ENCODE data around the gene DPM1.

Gene DPM1

DNA sequence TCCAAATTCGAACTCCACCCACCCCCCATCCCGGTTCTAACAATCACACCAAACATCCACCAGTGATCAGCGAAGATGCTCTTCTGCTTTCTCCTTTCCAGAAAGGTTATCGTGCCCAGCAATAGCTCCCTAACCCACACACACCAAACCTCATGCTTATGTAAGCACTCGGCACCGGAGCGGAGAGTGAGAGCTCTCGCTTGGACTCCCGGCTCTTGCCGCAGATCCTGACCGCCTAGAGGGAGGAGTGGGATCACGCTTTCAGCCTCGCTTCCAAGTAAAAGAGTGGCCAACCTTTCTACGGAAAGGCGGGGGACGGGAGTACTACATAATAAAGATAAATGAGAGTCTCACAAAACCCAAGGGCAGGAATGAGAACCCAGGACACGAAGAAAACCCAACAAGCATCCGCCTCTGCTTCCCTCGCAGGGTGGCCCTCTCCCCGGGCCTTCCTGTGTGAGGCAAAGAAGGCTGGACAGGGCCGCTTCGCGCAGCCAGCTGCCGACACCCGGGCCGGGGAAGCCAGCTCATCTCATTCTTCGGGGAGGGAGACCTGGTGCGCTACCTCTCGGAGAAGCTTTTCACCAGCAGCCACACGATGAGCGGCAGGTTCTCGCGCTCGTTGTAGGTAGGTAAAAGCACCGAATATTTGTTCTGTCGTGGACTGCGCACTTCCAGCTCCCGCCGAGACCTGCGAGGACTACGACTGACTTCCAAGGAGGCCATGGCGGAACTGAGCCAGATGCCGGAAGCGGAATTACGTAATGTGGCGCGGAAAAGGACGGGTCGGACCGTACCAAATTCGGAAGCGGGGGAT lies at the start of gene DPM1:
TSS of gene DPM1 (minus strand) at position 735 of the 817 bp plus-strand sequence. CDS start at position 726, 9 bp downstream.
- DNase-seq, result no peak

DNA sequence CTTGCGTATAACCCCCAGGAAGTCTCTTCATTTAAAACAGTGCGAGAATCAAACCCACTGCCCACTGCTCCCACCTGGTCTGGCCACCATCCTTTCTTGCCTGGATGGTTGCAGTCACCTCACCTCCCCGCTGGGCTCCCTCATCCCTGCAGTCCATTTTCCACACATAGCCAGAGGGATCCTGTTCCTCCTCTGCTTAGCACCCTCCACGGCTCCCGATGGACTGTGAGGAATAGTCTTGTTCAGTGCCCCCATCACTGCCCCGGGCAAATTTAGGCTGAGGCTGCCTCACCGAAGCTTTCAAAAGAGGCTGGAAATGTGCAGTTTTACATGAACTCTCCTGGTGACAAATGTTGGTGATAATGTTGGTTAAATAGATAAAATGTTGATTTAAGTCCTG lies 46.9 kb upstream of the DPM1 start:
- DNase-seq, result no peak

DNA sequence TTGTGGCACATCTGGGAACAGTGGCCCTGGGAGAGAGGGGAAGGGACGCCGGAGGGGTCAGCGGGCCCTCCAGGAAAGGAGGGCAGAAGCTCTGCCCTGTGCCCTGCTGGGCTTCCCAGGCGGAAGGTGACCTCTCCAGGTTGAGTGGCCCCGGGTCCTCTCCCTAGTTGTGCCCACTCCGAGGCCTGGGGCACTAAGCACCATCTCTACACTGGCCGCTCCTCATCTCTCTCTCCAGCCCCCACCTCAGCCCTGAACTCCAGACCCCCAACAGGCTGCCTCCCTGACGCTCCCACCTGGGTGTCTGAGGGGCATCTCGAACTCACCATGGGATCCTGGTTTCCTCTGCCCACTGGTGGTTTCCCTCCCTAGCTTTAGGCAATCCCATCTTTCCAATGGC lies 46.4 kb upstream of the DPM1 start:
- no peak for DNase-seq

DNA sequence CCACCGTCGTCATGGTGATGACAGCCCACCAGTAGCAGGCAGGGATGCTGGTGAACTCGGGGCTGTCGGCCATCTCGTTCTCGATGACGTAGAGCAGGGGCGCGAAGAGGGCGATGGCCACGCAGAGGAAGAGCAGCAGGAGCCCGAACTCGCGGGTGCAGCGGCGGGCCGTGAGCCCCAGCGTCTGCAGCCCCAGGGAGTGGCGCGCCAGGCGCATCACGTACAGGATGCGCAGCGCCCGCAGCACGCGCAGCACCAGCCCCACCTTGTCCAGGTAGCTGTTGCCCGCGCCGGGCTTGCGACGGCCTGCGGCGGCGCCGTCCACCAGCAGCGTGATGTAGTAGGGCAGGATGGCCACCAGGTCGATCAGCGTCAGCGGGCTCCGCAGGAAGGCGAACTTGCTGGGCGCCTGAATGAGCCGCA lies 46.0 kb upstream of the DPM1 start:
- no peak for DNase-seq

DNA sequence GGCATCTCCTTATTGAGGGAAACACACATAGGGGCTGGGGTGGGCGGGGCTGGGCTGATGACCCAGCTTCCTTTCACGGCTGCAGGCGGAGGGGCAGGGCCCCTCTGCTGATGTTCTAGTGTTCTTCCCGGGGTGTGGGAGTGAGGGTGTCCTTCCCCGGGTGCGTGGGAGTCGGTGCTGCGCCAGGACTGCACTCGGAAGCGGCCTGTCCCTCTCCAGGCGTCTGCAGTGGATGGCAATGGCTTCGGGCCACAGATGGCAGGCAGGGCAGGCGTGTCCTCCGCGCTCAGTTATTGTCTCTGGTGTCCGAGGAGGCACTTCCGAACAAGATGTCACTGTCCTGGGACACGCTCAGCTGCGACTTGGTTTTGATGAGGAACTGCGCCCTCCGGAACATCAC lies 45.4 kb upstream of the DPM1 start:
- DNase-seq, result no peak

DNA sequence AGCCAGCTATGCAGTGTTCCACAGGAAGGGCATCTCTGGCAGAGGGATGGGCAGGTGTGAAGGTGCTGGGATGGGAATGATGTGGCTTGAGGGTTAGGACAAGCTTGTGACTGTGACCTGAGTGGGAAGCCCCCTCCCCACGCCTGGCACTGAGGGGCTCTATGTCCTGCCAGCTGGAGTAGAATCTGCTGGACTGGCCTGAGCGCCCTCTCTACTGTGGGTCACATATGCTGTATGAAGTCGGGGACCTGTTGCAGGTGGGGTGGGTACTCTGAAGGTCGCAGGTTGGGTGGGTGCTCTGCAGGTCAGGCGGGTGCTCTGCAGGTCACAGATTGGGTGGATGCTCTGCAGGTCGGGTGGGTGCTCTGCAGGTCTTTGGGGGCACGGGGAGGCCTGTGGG lies 44.3 kb upstream of the DPM1 start:
- no peak for DNase-seq

DNA sequence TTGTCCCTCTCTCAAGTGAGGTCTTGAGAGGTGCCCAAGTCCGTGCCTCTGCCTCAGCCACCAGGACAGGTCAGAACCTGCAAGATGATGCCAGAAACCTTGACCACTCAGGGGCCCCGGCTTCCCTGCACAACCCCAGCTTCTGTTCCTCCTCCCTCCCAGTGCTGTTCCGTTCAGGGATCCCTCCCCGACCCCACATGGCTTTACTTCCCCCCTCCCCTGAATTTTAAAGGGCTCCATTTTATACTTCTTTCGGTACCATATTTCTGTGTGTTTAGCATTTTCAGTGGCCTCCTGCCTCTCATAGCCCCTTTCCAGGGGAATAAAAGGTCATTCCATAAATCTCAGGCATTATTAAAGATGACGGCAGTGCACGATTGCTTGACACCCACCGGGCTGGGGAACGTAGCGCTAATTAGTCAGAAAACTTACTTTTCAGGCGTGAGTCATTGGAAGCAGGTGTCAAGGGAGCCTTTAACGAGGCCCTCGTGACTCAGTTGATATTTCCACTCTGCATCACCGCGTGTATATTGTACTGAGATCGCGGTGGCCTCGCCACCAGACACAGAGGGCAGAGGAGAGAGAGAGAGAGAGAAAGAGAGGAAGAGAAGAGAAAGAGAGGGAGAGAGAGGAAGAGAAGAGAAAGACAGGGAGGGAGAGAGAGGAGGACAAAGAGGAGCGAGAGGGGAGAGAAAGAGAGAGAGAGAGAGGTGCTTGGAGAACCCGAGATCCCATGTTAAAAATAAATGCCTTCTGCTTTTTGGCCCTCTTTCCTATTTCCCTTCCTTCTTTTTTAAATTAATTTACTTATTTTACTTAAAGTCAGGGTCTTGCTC lies 43.3 kb upstream of the DPM1 start:
- DNase-seq, result no peak

DNA sequence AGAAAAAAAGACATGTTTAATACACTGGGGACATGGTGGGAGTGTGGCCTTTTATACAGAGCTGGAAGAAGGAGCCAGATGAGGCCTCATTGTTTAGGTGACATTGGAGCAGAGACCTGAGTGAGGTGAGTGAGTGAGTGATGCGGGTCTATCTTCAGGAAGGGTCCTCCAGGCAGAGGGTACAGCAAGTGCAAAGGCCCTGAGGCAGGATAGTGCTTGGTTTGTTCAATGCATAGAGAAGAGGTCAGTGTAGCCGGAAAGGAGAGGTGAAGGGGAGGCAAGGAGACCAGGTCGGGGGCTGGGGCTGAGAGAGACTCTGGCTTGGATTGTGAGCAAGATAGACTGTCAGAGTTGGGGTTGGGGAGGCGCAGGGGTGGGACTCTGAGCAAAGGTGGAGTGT lies 41.0 kb upstream of the DPM1 start:
- DNase-seq, result no peak

DNA sequence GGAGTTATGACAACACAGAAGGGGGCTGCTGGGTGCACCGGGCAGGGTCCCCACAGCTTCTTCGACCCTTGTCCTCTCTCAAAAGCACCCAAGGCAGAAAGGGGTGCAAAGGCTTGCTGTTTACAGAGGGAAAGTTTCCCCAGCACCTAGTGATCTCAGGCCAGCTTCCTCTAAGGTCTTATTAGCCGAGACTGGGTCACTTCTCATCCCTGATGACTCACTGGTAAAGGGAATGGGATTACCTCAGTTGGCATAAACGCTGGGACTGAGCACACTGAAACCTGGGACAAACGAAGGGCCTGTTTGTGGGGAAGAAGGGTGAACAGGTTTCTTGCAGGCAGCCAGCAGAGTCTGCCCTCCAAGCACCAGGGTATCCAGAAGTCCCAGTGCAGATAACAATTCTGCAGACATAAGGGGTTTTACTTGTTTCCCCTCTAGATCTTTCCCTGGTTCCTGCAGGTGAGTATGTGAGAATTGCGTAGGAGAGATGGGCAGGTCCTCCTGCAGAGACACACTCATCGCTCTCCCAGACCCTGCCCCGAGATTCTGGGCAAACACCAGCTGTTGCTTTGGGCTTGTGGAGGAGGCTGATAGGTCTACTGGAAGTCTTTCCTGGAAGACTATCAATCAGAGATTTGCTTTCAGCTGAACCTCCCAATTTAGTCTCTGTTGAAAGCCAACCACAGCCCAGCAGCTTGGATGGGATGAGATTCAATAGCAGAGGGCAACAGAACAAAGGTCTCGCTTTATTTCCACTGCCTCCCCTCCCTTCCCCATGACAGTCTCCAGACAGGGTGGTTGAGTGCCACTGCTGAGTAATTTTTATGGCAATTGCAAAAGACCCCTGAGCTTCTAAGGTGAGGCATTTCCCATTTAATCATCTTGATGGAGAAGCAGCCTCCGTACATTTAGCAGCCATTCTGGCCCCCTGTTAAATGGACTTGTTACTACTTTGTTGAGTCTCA lies 38.9 kb upstream of the DPM1 start:
- no peak for DNase-seq

DNA sequence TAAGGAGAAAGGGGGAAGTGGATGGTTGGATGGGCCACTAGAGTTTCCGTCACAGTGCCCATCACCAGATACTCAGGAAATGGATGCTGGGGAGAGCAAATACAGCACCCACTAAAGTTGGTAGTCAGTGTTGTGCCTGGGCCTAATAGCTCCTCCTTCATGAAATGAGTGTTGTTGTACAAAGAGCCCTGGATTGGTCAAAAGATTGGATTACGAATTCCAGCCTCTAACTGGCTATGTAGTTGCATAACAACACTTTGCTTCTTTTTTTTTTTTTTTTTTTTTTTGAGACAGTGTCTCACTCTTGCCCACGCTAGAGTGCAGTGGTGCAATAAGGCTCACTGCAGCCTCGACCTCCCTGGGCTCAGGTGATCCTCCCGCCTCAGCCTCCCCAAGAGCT lies 37.2 kb upstream of the DPM1 start:
- DNase-seq, result no peak

DNA sequence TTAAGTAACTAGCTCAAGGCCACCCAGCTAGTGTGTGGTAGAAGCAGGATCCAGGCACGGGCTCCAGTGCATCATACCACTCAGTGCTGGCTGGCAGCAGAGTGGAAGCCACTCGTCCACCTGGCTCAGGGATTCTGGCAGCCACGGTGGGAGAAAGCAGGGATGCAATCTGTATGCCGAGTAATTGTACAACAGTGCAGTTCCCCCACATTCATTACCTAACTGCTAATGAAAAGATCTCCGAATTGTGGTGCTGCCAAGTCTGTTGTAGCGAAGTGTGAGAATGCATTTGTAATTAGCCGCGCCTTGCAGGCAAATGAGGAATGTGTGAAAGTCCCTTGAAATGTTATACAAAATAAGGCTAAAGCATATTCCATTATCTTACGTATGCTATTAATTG lies 35.5 kb upstream of the DPM1 start:
- no peak for DNase-seq

DNA sequence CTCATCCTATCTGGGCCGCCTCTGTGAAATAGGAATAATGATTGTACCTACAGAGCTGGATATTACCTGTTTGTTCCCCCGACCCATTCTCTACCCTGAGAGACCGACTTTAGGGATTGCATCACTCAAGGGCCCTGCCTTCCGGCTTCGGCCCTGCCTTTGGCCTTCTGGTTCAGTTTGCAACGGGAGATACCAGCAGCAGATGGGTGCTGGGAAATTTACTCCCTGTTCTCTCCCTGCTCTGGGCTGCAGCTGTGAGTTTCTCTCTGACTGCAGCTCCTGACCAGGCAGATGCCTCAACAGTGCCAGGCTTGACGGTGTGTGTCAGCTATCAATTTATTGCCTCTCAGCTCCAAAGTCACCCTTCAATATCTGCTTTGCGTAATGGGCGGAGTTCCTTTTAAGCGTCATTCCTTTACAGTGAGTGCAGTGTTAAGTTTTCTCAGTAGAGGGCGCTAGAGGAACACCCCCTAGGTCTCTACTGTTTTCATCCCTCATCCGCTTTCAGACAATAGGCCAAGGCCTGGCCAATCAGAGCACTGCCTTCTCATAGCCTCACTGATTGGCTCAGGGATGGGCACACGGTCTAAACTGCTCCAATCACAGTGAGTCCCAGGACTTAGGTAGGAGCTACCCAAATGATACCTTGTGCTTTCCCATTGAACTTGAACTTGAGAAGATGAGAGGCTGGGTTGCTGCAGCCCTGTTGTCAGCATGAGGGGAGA lies 34.6 kb upstream of the DPM1 start:
- DNase-seq, result no peak

DNA sequence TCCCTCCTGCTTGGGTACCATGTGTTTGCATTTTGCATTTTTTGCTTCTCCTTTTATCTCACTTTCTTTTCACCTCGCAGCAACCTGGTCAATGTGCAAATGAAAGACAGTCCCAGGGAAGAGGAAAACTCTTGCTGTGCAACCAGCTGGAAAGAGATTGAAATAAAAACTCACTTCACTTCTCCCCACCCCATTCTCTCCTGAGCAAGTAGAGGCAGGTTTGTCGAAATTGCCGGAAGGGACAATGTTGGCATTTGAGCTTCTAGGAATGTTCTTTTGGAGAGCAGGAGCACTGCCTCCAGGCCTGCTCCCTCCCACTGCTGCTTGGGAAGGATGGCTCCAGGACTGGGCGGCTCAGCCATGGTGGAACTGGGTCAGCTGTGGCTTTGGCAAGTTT lies 34.0 kb upstream of the DPM1 start:
- no peak for DNase-seq

DNA sequence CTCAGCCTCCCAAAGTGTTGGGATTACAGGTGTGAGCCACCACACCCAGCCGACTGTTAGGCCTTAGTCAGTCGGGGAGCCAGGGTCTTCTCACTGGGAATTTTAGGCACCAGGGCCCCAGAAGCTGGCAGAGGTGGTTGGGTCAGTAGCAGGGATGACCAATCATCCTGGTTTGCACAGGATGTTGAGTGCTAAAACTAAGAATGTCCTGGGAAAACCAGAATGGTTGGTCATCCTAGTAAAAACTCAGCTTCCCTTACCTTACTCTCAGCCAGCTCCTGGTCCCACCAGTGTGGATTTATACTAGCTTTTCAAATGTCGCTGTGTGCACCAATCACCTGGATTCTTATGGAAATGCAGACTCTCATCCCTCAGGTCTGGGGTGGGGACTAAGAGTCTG lies 32.7 kb upstream of the DPM1 start:
- no peak for DNase-seq

DNA sequence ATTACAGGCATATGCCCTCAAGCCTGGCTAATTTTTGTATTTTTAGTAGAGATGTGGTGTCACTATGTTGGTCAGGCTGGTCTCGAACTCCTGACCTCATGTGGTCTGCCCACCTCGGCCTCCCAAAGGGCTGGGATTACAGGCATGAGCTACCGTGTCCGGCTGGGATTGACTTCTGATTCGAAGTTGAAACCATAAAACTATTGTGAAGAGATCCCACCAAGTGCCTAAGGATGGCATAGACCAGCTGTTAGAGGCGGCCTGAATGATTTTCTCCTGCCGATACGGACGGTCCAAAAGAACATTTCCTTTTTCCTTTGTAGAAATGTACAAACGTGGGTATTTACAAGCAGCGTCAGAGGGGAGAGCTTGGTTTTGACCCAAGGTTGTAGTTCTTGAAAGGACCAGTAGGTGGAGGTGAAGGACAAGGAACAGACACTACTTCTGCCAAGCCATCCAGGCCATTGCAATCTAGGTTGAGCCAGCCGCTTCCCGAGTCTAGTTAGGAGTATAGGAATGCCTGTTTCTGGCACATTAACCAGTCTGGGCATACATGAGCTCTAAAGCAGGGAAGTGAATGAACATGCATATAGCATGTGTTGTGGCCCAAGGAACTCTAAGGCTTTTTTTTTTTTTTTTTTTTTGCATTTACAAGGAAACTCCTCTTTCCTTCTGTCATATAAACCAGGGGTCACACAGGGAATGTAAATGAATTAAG lies 29.3 kb upstream of the DPM1 start:
- DNase-seq, result peak; percentile 57

DNA sequence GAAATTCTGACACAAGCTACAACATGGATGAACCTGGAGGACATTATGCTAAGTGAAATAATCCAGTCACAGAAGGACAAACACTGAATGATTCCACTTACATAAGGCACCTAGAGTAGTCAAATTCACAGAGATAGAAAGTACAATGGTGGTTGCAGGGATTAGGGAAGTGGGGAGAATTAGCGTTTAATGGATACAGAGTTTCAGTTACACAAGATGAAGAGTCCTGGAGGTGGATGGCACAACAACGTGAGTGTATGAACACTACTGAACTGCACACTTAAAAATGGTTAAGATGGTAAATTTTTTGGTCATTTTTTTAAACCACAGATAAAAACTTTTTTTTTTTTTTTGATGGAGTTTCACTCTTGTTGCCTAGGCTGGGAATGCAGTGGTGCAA lies 25.0 kb upstream of the DPM1 start:
- DNase-seq, result no peak

DNA sequence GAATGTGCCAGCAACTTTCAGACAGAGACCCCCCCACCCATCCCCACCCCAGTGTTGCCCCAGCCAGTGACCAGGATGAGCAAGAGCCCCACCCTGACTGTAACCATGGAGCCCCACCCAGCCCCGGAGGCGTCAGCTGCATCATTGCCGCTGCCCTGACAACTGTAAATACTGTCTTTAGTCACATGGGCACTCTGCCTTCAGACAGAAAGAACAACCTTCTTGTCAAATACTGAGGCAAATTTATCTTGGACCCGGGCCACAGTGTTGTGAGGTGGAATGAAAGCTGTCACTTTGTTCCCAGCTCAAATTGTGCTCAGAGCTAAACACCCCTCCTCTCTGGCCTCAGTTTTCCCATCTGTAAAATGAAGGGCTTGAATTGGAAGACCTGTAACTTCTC lies 24.0 kb upstream of the DPM1 start:
- no peak for DNase-seq

DNA sequence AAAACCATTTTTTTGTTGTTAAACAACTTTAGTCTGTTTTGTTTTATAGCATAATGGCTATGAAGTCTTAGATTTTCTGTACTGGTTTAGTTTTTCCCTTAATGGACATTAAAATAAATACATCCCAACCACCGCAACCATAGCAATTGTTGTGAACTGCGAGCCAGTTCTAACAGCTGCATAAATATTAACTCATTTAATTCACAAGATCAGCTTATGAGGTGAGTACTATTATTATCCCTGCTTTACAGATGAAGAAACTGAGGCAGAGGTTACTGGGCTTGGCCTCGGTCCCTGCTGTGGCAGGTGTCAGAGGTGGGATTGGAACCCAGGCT lies 23.3 kb upstream of the DPM1 start:
- DNase-seq, result no peak

DNA sequence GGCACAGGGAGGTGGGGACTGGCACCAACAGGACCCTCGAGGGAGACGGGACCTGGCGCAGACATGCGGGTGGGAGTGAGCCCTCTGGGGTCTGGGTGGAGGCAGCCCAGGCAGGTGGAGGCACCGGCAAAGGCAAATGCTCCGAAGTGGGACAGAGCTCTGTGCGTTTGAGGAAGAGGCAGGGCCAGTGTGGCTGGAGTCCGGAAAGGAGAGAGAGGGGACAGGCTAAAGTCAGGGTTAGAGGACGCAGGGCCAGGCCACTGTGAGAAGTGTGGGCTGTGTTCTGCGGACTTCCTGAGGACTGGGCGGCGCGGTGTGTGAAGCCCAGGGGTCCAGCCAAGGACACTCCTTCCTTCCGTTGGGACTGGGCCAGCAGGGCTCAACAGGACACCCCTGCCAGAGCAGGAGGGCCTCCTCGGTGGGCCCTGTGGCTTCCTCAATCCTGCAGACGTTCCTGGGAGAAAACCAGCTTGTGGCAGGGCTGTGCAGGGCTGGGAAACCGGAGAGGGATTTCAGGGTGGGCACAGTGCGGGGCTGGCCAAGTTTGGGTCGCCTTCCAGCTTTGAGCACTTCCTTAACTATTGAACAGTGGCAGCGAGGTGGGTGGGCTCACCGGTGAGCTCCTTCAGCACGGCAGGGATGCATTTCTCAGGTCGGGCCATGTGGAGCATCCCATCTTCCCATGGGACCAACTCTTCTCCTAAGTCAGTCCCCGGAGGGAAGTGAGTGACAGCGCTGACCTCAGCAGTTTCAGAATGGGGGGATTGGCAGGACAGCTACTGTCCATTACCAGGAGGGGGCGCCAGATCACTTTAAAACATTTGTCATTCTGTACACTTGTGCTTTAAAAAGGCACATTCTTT lies 22.8 kb upstream of the DPM1 start:
- no peak for DNase-seq

DNA sequence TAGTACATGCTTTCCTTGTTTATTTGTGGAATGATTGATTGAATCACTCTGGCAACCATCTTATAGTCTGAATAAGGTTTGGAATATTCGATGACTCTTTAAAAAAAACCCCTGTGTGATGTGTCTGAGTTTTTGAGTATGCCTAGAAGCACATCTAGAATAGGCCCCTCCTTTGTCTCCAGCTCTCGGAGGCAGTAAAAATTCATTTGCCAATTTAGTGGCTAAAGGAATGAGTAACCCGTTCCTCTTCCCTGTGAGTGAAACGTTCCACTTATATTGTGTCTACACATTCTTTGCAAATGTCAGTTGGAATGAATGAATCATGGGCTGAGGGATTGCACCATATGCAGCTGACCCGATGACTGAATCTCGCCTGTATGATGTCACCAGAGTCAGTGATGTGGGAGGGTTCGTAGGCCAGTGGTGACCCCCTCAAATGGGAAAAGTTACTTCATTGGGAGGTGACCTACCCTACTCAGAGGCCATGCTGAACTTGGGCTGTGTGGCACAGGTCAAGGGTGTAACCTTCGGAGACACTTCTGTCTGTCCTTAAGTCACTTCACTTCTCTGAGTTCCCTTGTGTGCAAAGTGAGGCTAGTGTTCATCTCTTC lies 21.8 kb upstream of the DPM1 start:
- no peak for DNase-seq
